Measurements from ENCODE around the gene GBP1.

The GBP1 gene

GRCh38 chr1:89008511-89008910 is 56.5 kb downstream of the GBP1 start:
- TF ChIP-seq, protein P1, sequence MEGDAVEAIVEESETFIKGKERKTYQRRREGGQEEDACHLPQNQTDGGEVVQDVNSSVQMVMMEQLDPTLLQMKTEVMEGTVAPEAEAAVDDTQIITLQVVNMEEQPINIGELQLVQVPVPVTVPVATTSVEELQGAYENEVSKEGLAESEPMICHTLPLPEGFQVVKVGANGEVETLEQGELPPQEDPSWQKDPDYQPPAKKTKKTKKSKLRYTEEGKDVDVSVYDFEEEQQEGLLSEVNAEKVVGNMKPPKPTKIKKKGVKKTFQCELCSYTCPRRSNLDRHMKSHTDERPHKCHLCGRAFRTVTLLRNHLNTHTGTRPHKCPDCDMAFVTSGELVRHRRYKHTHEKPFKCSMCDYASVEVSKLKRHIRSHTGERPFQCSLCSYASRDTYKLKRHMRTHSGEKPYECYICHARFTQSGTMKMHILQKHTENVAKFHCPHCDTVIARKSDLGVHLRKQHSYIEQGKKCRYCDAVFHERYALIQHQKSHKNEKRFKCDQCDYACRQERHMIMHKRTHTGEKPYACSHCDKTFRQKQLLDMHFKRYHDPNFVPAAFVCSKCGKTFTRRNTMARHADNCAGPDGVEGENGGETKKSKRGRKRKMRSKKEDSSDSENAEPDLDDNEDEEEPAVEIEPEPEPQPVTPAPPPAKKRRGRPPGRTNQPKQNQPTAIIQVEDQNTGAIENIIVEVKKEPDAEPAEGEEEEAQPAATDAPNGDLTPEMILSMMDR (conservative IDR thresholded peaks at IDR 0.05; ENCODE audit: low read length) = no peak
- no peak for TF ChIP-seq EZH2phosphoT487 (IDR thresholded peaks at IDR 0.05; ENCODE audit: borderline replicate concordance)
- H2AFZ ChIP-seq (ENCODE audit: low read length) = no peak overlapping the region

GRCh38 chr1:89005286-89006151 is 59.5 kb downstream of the GBP1 start:
- H3K4me3 ChIP-seq (ENCODE audit: low read length, poor library complexity, severe bottlenecking) = no peak overlapping the region
- peaks cover 20% of the 10 kb centered on the region; the same call in 1 of the 2 replicates for H3K36me3 ChIP-seq (ENCODE audit: insufficient read depth, low read length)
- H3F3A ChIP-seq (ENCODE audit: low read depth) = no peaks in the 10 kb centered on the region
- no peaks in the 10 kb centered on the region for H3K9me2 ChIP-seq (replicated peaks; ENCODE audit: low read depth, low read length)
- no peaks in the 10 kb centered on the region for H3K9me3 ChIP-seq (ENCODE audit: insufficient read depth, low read depth, low read length)
- no peaks in the 10 kb centered on the region for H4K20me1 ChIP-seq (ENCODE audit: insufficient read depth, low read length, poor library complexity, severe bottlenecking)
- TF ChIP-seq EZH2phosphoT487 (IDR thresholded peaks at IDR 0.05; ENCODE audit: borderline replicate concordance) = no peak
- TF ChIP-seq, protein P1 (conservative IDR thresholded peaks at IDR 0.05; ENCODE audit: low read length) = no peak
- no peaks in the 10 kb centered on the region for H3K27me3 ChIP-seq (ENCODE audit: insufficient read depth, low read length, poor library complexity, severe bottlenecking)
- no peak overlapping the region for H3K4me2 ChIP-seq (ENCODE audit: low read depth, low read length, poor library complexity, severe bottlenecking)
- no peaks in the 10 kb centered on the region for H3K79me2 ChIP-seq (ENCODE audit: insufficient read depth, low read length)
- H3K4me1 ChIP-seq (ENCODE audit: insufficient read depth, low read length, poor library complexity, severe bottlenecking) = peaks cover 12% of the 10 kb centered on the region
- no peak overlapping the region for H3K9ac ChIP-seq (ENCODE audit: low read depth, low read length, poor library complexity, severe bottlenecking)
- no peak overlapping the region for H2AFZ ChIP-seq (ENCODE audit: low read length)

More at GRCh38 chr1:89008511-89008910, 56.5 kb downstream of the GBP1 start:
- Histone ChIP-seq H3K4me2 (ENCODE audit: low read depth, low read length, poor library complexity, severe bottlenecking) (no peak overlapping the region), H3K4me3 (ENCODE audit: low read length, poor library complexity, severe bottlenecking) (no peak overlapping the region), H3K9ac (ENCODE audit: low read depth, low read length, poor library complexity, severe bottlenecking) (no peak overlapping the region), H3K4me1 (ENCODE audit: insufficient read depth, low read length, poor library complexity, severe bottlenecking) (no peaks in the 10 kb centered on the region), H3K9me3 (ENCODE audit: insufficient read depth, low read depth, low read length) (no peaks in the 10 kb centered on the region), H3K36me3 (ENCODE audit: insufficient read depth, low read length) (peaks cover 26% of the 10 kb centered on the region; the same call in 1 of the 2 replicates), H4K20me1 (ENCODE audit: insufficient read depth, low read length, poor library complexity, severe bottlenecking) (no peaks in the 10 kb centered on the region), H3K27me3 (ENCODE audit: insufficient read depth, low read length, poor library complexity, severe bottlenecking) (no peaks in the 10 kb centered on the region), H3K79me2 (ENCODE audit: insufficient read depth, low read length) (no peaks in the 10 kb centered on the region), H3K9me2 (replicated peaks; ENCODE audit: low read depth, low read length) (no peaks in the 10 kb centered on the region), H3F3A (ENCODE audit: low read depth) (no peaks in the 10 kb centered on the region)
